GM18511 (cell line): Measurements from ENCODE around the gene ABO.
"Not testable (repeated sequence)": the region's sequence is repeated elsewhere in the genome, so short reads cannot be mapped to it uniquely, and the experiment has no call there.

ENCODE experiments used
- ATAC-seq: cut with Tn5 transposase; IDR thresholded peaks from one replicate; pipeline ENCODE4 v1.9.1; 2021; ENCODE audit warnings: mild to moderate bottlenecking, moderate library complexity; ENCODE audit not compliant: unreplicated experiment

The ABO gene

DNA sequence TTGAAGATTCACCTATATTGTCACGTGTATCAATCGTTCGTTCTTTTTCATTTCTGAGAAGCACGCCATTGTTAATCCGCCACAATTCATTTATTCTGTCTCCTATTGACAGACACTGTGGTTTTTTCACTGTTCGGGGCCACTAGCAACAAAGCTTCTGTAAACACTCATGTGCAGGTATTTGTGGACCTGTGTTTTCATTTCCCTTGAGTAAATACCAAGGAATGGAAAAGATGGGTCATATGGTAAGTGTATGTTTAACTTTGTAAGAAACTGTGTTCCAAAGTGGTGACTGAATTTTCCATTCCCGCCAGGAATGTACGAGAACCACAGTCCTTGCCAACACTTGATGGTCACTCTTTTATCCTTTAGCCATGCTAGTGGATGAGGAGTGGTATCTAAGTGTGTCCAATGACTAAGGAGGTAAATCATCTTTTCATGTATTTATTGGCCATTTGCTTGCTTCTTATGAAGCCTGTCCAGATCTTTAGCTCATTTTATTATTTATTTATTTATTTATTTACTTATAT lies 10.7 kb downstream of the ABO start:
- no peak for ATAC-seq

DNA sequence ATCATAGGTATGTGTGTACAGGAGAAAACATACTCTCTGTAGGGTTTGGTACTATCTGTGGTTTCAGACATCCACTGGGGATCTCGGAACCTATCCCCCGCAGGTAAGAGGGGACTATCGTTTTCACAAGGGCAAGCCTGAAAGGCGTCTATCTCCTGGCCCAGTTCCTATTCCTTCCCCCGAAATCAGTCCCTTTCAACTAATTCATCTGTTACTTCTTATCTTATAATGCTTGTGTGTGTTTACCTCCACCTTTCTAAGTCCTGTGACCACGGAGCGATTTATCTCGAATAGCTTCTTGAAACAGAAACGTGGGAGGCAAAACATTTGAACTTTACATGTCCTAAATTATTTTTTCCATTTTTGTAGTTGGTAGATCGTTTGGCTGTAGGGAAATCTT lies 11.4 kb downstream of the ABO start:
- no peak for ATAC-seq

DNA sequence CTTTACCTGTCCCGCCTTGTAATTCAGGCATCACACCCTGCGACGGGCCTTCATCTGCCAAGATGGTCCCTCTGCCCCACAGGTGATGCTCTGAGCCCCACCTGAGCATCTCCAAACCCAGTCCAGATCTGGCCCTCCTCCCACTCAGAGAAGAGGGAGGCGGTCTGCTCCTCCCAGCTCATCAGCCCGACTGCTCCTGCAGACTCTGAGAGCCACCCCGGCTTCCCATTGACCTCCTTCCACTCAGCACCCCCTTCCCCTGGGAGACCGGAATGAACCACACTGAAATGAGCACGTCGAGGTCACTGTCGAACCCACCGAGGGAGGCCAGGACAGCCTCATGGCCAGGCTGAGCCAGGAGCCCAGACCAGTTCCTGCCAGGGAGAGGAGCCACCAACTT lies 12.8 kb downstream of the ABO start:
- no peak for ATAC-seq

DNA sequence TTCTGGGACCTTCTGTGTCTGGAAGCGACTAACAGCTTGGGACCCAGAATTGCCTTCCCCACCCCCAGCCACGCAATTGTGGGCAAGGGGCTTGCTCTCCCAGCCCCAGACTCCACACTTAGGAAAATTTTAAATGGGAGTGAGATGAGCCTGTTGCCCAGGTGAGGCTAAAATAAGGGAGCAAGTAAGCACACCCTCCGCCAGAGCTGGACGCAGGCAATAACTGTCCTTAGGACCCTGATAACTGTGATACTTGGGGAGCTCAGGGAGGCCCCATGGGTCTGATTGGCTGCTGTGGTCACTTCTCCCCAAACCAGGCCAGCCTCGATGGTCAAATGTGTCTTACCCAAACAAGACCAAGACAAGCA lies 13.3 kb downstream of the ABO start:
- ATAC-seq: no peak

DNA sequence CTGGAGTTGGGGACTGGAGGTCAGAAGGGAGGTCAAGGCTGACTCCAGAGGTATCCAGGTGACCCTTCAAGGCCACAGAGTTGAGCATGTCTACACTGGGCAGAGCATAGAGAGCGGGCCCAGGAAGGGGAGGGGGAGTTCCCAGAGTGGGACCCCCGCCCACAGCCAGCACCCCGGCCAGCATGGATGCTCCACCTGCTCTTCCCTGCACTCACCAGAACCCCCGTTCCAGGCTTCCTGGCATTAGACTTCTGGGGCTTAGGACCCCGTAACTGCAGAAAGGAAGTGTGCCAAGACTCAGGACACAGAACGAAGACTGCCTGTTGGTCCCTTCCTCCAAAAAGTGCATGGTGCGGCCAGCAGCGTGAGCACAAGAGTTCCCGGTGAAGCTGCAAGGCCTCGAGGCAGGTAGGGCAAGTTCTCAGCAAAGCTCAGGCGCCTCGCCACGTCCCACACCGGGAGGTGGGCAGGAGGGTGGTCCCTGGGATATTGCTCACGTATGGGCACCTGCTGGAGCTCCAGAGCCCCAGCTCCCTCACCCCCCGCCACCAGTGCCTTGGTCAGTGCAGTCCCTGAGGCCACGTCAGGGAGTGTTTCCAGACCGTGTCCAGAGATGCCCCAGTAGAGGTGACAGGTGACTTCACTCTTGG lies 13.8 kb downstream of the ABO start:
- no peak for ATAC-seq

DNA sequence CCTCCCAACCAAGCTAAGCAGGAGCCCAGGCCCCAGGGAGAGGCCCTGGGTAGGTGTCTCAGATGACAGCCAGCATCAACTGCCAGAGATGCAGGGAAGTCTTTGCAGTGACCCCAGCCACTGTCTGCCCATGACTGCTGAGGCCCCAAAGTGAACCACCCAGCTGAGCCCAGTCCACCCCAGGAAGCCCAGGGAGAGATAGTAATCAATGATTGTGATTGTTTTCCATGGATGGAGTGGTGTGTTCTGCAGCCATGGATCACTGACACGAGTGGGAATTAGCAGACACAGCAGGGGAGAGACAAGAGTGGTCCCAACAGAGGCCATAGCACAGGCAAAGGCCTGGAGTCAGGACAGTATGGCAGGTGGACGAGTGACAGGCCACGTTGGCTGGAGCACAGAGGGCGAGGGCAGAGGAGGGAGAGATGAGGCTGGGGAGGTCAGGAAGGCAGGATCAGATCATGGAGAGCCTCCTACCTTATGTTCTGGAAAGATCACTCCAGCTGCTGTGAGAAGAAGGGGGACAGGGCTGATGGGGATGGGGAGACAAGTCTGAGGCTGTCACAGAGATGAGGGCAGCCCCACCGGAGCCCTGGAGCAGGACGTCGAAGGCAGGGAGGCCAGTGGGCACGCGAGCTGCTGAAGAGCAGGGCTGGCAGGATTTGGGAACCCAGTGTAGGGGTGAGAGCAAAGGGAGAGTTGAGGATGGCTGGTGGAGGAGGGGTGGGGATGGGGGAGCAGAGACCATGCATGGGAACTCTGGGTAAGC lies 14.5 kb downstream of the ABO start:
- no peak for ATAC-seq

DNA sequence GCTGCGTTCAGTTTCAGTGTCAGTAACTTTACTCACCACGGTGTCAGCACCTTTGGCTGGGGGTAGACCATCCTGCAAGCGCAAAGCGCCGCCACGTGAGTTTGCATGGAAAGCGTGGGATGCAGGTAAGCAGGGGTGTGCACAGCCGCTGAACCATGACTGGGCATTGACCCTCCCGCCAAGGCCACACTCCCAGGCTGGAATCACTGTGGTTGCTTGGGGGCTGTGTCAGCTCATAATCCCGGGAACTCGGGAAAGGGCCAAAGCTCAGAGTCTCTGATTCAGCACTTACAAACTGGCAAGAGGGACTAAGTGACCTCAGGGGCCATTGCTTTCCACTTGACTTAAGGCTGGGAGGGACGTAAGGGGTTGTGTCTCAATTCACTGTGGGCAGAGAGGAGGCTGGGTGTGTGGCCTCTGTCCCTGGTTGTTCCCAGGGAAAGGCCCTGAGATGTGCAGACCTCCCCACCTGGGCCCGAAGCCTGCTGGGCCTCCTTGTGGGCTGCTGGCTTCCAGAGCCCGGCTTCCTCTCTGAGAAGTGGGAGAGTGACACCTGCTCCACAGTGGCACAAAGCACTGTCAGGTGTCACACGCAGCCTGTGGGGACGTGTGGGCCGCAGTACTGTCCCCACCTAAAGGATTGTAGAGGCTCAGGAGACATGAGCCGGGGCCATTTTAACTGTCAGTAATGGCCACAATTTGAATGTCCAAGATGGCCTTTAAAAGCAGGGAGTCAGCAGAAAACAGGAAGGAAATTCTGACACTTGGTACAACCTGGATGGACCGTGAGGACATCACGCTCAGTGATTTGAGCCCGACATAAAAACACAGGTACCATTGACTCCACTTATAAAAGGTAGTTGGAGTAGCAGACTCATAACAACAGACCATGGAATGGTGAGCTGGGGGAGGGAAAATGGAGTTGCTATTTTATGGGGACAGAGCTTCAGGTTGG lies 16.7 kb downstream of the ABO start:
- ATAC-seq: no peak

DNA sequence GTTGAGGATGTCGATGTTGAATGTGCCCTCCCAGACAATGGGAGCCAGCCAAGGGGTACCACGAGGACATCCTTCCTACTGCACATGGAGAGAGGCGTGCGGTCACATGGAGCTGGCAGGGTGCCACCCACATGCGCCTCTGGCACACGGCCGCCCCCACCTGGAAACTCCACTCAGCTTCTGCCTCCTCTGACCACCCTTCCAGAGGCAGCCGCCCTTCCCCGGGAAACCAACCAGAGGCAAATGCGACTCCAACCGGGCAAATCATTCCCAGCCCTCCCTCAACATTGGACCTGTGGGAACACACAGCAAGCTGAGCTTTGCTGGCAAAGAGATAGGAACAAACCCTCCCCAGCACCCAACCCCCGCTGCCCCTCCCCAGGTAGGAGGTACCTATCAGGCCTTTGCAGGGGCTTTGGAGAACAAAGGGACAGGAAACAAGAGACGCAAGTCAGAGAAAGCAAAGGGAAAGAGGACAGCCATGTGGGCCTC lies 17.5 kb downstream of the ABO start:
- no peak for ATAC-seq

DNA sequence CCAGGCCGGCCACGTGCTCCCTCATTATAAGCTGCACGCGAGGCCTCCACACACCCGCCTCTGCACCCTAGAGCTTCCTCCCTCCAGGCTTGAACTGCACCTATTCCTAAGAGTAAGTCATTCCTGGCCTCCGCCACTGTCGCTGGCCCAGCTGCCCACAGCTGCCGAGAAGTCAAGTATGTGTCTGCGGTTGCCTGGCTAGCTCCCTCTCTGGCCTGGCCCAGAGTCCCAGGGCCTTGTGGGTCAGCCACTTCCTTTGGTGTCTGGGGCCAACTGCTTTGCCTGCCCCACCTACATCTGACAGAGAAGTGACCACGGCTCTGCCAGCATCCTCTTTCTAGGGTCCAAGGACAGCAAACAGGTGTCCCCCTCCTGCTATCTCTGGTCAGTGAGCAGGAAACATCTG lies 18.3 kb downstream of the ABO start:
- no peak for ATAC-seq

DNA sequence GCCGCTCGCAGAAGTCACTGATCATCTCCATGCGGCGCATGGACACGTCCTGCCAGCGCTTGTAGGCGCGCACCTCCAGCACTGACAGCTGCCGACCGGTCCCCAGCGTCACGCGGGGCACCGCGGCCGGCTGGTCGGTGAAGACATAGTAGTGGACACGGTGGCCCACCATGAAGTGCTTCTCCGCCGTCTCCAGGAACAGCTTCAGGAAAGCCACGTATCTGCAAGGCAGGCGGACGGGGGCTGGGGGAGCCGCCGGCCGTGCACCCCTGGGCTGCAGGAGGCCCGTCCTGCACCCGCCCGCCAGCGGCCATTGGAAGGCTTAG lies 18.9 kb downstream of the ABO start:
- no peak for ATAC-seq

DNA sequence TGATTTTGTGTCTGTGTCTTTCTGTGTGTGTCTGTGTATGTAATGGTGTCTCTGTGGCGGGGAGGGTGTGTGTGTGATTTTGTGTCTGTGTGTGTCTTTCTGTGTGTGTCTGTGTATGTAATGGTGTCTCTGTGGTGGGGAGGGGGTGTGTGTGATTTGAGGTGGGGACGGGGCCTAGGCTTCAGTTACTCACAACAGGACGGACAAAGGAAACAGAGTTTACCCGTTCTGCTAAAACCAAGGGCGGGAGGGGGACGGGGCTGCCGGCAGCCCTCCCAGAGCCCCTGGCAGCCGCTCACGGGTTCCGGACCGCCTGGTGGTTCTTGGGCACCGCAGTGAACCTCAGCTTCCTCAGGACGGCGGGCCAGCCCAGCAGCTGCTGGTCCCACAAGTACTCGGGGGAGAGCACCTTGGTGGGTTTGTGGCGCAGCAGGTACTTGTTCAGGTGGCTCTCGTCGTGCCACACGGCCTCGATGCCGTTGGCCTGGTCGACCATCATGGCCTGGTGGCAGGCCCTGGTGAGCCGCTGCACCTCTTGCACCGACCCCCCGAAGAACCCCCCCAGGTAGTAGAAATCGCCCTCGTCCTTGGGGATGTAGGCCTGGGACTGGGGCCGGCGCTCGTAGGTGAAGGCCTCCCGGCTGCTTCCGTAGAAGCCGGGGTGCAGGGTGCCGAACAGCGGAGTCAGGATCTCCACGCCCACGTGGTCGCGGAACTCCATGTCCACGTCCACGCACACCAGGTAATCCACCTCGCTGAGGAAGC lies 19.4 kb downstream of the ABO start:
- ATAC-seq: no peak

DNA sequence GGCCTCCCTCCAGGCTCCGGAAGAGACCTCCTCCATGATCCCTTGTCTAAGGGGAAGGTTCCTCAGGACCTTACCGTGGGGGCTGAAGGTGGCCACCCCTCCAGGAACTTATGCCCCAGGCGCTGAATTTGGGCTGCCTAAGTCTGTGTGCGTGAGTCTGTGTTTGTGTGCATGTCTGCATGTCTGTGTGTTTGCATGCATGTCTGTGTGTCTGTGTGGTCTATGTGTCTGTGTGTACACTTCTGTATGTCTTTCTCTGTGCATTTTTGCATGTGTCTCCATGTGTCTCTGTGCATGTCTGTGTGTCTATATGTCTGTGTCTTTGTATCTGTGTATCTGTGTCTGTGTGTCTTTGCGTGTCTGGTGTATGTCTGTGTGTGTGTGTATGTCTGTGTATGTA lies 20.5 kb downstream of the ABO start:
- no peak for ATAC-seq

DNA sequence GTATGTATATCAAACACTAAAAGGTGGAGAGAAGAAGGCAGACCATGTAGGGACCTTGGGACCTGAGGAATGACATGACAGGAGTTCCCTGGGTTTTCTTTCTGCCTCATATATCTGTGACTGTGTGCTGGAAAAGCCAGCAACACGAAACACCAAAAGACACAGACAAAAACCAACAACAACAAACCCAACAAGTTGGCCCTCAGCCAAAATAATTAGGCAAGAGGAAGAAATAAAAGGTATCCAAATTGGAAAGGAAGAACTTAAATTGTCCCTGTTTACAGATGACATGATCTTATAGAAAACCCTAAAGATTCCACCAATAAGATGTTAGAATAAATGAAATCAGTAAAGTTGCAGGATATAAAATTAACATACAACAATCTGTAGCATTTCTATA lies 21.7 kb downstream of the ABO start:
- no peak for ATAC-seq

DNA sequence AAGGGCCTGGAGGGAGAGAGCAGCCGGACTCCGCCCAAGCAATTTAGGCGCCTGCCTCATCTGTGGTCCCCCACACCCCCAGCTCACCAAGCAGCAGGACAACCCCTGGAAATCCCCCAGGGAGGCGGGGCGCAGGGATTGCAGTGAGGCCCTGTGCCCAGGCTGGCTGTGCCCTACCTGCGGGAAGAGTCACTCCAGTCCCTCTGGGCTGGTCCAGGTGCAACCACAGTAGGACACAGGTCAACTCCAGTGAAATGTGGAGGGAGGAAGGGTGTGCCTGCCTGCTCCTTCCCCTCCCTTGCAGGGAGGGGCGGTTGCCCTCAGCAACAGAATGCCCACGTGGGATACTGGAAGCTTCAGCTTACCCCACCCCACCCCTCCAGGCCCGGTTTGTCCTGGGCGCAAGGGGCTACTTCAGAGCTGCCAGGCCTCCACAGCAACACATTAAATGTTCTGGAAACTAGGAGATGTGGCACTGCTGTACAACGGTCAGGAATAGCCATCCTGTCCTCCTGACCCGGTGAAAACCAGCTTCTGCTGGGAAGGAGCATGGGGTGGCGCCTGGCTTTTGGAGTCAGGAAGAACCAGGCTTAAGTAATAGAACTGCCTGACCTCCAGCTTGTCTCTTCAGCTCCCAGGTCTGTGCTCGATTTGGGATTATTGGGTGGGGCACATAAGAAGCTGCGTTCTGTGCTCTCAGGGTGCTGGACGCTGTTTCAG lies 22.5 kb downstream of the ABO start:
- ATAC-seq: no peak

DNA sequence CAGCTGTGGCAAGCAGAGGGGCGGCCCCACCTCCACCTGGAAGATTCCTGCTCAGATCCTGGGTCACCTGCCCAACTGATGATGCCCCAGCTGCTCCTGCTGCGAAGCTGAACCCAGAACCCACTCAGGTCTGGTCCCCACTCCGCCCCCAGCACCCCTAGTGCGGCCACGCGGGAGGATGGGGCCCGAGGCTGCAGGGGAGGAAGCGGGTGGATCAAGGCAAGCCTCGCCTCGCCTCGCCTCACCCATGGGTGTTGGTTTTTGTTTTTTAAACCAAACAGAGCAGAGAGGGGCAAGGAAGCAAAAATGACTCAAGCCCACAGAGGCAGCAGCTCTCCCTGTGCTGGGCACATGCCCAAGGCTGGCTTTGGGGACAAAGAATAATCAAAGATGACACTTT lies 23.2 kb downstream of the ABO start:
- ATAC-seq: no peak

DNA sequence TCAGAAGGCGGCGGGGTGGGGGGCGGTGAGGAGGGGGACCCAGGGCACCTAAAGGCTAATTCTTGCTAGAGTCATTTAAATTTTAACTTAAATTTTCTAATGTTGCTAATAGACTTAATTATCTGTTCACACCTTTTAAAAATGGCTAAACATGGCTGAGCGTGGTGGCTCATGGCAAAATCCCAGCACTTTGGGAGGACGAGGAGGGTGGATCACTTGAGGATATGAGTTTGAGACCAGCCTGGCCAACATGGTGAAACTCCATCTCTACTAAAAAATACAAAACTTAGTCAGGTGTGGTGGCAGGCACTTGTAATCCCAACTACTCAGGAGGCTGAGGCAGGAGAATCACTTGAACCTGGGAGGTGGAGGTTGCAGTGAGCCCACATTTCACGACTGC lies 23.8 kb downstream of the ABO start:
- ATAC-seq: not testable (repeated sequence)

DNA sequence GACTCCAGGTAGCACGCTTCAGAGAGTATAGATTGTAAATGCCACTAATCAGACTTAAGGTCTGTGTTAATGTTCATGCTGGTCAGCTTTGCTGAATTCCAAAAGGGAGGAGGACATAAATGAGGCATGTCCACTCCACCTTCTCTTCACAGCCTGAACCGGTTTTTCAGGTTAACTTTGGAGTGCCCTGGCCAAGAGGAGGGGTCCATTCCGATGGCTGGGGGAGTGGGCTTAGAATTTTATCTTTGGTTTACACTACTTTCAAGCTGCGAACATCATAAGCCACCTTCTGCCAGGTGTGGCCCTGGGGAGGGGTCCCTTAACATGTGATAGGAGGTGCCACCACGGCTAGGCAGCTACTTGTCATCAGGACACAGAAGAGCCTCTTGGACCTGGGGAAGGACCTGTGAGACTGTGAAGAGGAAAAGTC lies 24.2 kb downstream of the ABO start:
- no peak for ATAC-seq

DNA sequence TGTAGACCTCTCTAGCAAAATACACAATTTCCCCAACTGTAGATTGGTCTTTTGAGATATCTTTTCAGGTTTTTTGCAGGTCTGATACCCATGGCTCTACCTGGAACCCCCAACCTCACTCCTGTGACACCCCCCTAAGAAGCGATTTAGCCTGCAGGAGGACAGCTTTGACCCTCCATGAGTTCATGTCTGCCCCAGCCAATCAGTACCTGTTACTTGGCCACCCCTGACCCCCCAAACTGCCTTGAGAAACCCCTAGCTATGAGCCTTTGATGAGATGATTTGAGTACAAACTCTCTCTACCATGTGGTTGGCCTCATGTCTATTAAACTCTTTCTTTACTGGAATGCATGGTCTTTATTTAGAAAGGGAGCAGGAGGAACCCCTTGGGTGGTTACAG lies 25.7 kb downstream of the ABO start:
- no peak for ATAC-seq

DNA sequence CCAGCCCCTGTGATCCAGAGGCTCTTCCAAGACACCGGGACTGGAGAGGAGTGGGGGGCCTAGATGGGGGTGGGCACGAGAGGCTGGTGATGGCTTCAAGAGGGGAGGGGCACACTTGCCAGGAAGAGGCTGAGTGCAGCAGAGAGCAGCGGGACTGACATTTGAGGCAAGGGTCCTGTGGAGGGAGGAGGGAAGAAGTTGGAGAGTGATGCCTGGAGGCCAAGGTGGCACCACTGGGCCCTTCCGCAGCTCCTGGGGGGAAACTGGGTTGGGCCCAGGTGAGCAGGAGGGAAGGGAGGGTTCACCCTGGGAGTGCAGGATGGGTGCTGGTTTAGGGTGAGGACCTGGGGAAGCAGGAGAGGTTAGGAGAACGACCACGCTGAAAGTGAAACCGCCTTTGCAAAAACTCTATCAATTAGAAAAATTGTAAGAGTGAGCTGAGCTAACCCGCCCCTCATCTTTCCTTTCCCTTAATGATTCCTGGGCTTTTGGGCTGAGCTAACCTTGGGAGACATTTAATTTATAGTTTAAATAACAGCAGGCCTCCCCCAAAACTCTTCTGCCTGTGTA lies 26.2 kb downstream of the ABO start:
- no peak for ATAC-seq

DNA sequence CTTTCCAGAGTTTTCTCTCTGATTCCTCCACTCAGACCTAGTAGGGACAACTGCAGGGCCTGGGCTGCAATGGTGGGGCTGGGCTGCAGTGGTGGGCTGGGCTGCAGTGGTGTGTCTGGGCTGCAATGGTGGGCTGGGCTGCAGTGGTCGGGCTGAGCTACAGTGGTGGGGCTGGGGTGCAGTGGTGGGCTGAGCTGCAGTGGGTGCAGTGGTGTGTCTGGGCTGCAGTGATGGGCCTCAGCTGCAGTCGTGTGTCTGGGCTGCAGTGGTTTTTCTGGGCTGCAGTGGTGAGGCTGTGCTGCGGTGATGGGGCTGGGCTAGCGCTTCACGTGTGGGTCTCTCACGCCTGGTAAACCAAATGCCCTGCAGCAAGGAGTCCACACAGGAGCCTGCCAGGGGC lies 27.4 kb downstream of the ABO start:
- ATAC-seq: no peak
